Fibroblast of mammary gland (primary cell): Measurements from ENCODE around the gene HBA2.
"Not testable (repeated sequence)": the region's sequence is repeated elsewhere in the genome, so short reads cannot be mapped to it uniquely, and the experiment has no call there.

Source experiments
- DNase-seq: peaks from one replicate; pipeline ENCODE4 v3.0.0-alpha.2; 2010; ENCODE audit warnings: low read depth
- H3K4me3 ChIP-seq: 2 replicates; pipeline ENCODE4 v1.5.1; 2011; ENCODE audit warnings: low read depth, mild to moderate bottlenecking, low read length, moderate library complexity; ENCODE audit not compliant: control insufficient read depth
- TF ChIP-seq, protein P1 (sequence below): conservative IDR thresholded peaks from 2 replicates; pipeline ENCODE4 v1.5.1; 2011; ENCODE audit warnings: low read depth, low read length, inconsistent platforms; ENCODE audit not compliant: control insufficient read depth, insufficient read depth

The HBA2 gene

GRCh38 chr16:159136-159849 is 13.4 kb upstream of the HBA2 start:
- DNase-seq = no peak
- no peak overlapping the region for H3K4me3 ChIP-seq
- TF ChIP-seq, protein P1, sequence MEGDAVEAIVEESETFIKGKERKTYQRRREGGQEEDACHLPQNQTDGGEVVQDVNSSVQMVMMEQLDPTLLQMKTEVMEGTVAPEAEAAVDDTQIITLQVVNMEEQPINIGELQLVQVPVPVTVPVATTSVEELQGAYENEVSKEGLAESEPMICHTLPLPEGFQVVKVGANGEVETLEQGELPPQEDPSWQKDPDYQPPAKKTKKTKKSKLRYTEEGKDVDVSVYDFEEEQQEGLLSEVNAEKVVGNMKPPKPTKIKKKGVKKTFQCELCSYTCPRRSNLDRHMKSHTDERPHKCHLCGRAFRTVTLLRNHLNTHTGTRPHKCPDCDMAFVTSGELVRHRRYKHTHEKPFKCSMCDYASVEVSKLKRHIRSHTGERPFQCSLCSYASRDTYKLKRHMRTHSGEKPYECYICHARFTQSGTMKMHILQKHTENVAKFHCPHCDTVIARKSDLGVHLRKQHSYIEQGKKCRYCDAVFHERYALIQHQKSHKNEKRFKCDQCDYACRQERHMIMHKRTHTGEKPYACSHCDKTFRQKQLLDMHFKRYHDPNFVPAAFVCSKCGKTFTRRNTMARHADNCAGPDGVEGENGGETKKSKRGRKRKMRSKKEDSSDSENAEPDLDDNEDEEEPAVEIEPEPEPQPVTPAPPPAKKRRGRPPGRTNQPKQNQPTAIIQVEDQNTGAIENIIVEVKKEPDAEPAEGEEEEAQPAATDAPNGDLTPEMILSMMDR = no peak

DNA sequence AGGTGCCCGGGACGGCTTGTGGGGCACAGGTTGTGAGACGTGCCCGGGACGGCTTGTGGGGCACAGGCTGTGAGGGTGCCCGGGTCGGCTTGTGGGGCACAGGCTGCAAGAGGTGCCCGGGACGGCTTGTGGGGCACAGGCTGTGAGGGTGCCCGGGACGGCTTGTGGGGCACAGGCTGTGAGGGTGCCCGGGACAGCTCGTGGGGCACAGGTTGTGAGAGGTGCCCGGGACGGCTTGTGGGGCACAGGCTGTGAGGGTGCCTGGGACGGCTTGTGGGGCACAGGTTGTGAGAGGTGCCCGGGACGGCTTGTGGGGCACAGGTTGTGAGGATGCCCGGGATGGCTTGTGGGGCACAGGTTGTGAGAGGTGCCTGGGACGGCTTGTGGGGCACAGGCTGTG is 12.4 kb upstream of the HBA2 start:
- H3K4me3 ChIP-seq, DNase-seq: not testable (repeated sequence)

GRCh38 chr16:160691-161190 is 11.9 kb upstream of the HBA2 start:
- no peak overlapping the region for H3K4me3 ChIP-seq
- TF ChIP-seq, protein P1 = no peak
- no peak for DNase-seq

- TF ChIP-seq, protein P1 = no peak
- H3K4me3 ChIP-seq = no peak overlapping the region
- DNase-seq = no peak
Measured at GRCh38 chr16:162271-162991, 10.2 kb upstream of the HBA2 start.

DNA sequence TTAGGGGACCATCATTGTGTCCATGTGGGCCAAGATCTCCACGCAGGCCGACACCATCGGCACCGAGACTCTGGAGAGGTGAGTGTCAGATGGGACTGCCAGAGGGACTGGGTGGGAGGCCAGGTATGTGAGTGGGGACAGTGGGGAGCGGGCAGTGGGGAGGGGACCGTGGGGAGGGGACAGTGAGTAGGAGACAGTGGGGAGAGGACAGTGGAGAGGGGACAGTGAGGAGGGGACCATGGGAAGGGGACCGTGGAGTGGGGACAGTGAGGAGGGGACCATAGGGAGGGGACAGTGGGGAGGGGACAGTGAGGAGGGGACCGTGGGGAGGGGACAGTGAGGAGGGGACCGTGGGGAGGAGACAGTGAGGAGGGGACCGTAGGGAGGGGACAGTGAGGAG is 9.5 kb upstream of the HBA2 start:
- not testable (repeated sequence) for DNase-seq, H3K4me3 ChIP-seq

DNA sequence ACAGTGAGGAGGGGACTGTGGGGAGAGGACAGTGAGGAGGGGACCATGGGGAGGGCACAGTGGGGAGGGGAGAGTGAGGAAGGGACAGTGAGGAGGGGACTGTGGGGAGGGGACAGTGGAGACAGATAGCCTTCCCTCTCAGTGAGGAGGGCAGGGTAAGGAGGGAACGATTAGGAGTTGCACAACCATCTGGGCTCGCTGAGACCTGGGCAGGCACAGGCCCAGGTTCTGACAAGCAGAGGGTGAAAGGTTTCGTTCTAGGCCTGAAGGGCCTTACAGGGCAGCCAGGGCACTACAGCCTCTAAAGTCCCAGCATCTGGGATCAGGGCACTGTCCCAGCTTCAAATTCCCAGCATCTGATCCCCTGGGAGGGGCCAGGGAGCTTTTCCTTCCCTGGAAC is 9.0 kb upstream of the HBA2 start:
- not testable (repeated sequence) for H3K4me3 ChIP-seq, DNase-seq

GRCh38 chr16:164134-164823 is 8.4 kb upstream of the HBA2 start:
- not testable (repeated sequence) for H3K4me3 ChIP-seq, DNase-seq

DNA sequence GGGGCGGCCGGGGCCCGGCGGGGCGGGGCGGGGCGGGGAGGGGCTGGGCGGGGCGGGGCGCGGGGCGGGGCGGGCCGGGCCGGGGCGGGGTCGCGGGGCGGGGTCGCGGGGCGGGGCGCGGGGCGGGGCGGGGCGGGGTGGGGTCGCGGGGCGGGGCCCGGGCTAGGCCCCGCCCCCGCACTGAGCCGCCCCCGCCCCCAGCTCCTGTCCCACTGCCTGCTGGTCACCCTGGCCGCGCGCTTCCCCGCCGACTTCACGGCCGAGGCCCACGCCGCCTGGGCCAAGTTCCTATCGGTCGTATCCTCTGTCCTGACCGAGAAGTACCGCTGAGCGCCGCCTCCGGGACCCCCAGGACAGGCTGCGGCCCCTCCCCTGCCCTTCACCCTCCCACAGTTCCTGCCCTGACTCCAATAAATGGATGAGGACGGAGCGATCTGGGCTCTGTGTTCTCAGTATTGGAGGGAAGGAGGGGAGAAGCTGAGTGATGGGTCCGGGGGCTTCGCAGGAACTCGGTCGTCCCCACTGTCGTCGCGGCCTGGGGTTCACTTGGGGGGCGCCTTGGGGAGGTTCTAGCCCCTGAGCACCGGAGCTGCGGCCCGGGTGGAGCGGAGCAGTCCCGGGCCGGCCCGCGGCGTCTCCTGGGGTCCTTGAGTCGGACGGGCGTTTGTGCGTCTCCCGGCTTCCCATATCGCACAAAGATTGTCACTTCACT is 7.7 kb upstream of the HBA2 start:
- H3K4me3 ChIP-seq = peak overlapping the region; percentile 12
- TF ChIP-seq, protein P1 = no peak
- no peak for DNase-seq
